GM12878 (cell line): ENCODE data around the gene TOMM20. TPM values are rescaled to one million over a fixed set of nuclear protein-coding genes. Genes with fewer than 3 reads are reported as not detected.

Experiments used
- ATAC-seq: fragments of 200-7000 bp; cut with Tn5 transposase; 3 replicates; pipeline ENCODE4 v1.9.1; 2020; ENCODE audit warnings: mild to moderate bottlenecking, moderate library complexity
- BruUV-seq: library from RNA; stranded (reverse); fragments of 400-500 nt; replicated peaks from 2 replicates; lab custom pipeline; 2021; lab: Mats Ljungman, UMichigan
- CTCF ChIA-PET: fragments of 300-600 bp; sonication (Branson Sonifier 250); formaldehyde crosslinking; extraction: SDS; loops from one replicate; lab custom pipeline; 2021; ENCODE audit warnings: inconsistent platforms; lab: Yijun Ruan, JAX
- POLR2A ChIA-PET: fragments of 350-600 bp; formaldehyde crosslinking; extraction: SDS; loops from one replicate; lab custom pipeline; 2021; ENCODE audit warnings: inconsistent platforms; lab: Charles Lee
- RAD21 ChIA-PET: fragments of 300-600 bp; sonication (Branson Sonifier 250); formaldehyde crosslinking; loops from one replicate; lab custom pipeline; 2023; ENCODE audit warnings: antibody characterized with exemption; ENCODE audit not compliant: unreplicated experiment; lab: Charles Lee
- SMC1A ChIA-PET: fragments of 300-600 bp; sonication (Branson Sonifier 250); formaldehyde crosslinking; loops from one replicate; lab custom pipeline; 2023; ENCODE audit not compliant: unreplicated experiment, uncharacterized antibody; lab: Charles Lee
- DNase-seq: peaks from one replicate; pipeline ENCODE4 v3.0.0-alpha.2; 2011; ENCODE audit warnings: low read depth, low spot score
- FAIRE-seq: peaks from 3 replicates; lab custom pipeline; 2011; peaks lifted over from hg19 to GRCh38; lab: Jason Lieb, UNC
- H2AFZ ChIP-seq: 2 replicates; pipeline ENCODE4 v1.6.0; 2011; ENCODE audit warnings: low read depth, low read length, control low read depth; ENCODE audit not compliant: control insufficient read depth
- H3K27ac ChIP-seq: 2 replicates; pipeline ENCODE4 v1.5.1; 2011; ENCODE audit warnings: control low read depth; ENCODE audit not compliant: control insufficient read depth, insufficient read depth
- H3K27me3 ChIP-seq, 2 experiments: replicated peaks in 1 of 2; 2 replicates each; pipeline versions ENCODE4 v1.6.0 to v1.6.1; 2011; ENCODE audit warnings: low read length in 1 of 2; ENCODE audit not compliant: control insufficient read depth in 2 of 2, insufficient read depth in 2 of 2
- H3K36me3 ChIP-seq, 2 experiments: 2 replicates each; pipeline ENCODE4 v1.5.1; 2011; ENCODE audit warnings: low read length in 1 of 2; ENCODE audit not compliant: control insufficient read depth in 2 of 2, insufficient read depth in 2 of 2
- H3K4me1 ChIP-seq: 2 replicates; pipeline ENCODE4 v1.6.1; 2011; ENCODE audit warnings: mild to moderate bottlenecking, low read length, moderate library complexity, mixed read lengths; ENCODE audit not compliant: control insufficient read depth, insufficient read depth
- H3K4me2 ChIP-seq: 2 replicates; pipeline ENCODE4 v1.6.0; 2011; ENCODE audit warnings: control low read depth; ENCODE audit not compliant: control insufficient read depth, insufficient read depth
- H3K4me3 ChIP-seq: fragments of 200-600 bp; sonication (generic); 2 replicates; pipeline ENCODE4 v1.5.1; 2016
- H3K79me2 ChIP-seq: 2 replicates; pipeline ENCODE4 v1.6.0; 2011; ENCODE audit warnings: low read length; ENCODE audit not compliant: control insufficient read depth, insufficient read depth
- H3K9ac ChIP-seq: 2 replicates; pipeline ENCODE4 v1.8.0; 2011; ENCODE audit warnings: low read length, control low read depth, mixed read lengths; ENCODE audit not compliant: control insufficient read depth, insufficient read depth
- H3K9me3 ChIP-seq: replicated peaks from 3 replicates; pipeline ENCODE4 v1.5.1; 2011; ENCODE audit warnings: mild to moderate bottlenecking, low read length; ENCODE audit not compliant: control insufficient read depth, insufficient read depth
- H4K20me1 ChIP-seq: 2 replicates; pipeline ENCODE4 v1.6.0; 2011; ENCODE audit not compliant: control insufficient read depth, insufficient read depth
- ATF2 ChIP-seq: IDR thresholded peaks from 2 replicates; pipeline ENCODE4 v1.6.1; 2012; ENCODE audit warnings: low read length, inconsistent platforms
- BACH1 ChIP-seq: fragments of 450-650 bp; IDR thresholded peaks from 2 replicates; pipeline ENCODE4 v1.6.1; 2017; ENCODE audit warnings: mild to moderate bottlenecking, borderline replicate concordance
- CEBPB ChIP-seq, 2 experiments: fragments of 150-350 bp in 1 of 2; IDR thresholded peaks; 2 replicates each; pipeline ENCODE4 v1.6.1; 2012 to 2014; ENCODE audit warnings: low read depth in 2 of 2, low read length in 2 of 2, borderline replicate concordance in 1 of 2, inconsistent platforms in 1 of 2
- CHD1 ChIP-seq: IDR thresholded peaks from 2 replicates; pipeline ENCODE4 v1.6.1; 2012; ENCODE audit warnings: low read depth, low read length, improper control_type of control experiment
- CREB1 ChIP-seq: IDR thresholded peaks from 2 replicates; pipeline ENCODE4 v1.6.1; 2012; ENCODE audit warnings: low read depth, mild to moderate bottlenecking, inconsistent platforms
- EED ChIP-seq: sonication (generic); IDR thresholded peaks from 2 replicates; pipeline ENCODE4 v1.6.1; 2016; ENCODE audit warnings: antibody characterized with exemption, low read depth
- GABPA ChIP-seq: IDR thresholded peaks from 2 replicates; pipeline ENCODE4 v1.6.1; 2014; ENCODE audit warnings: antibody characterized with exemption, low read depth, mild to moderate bottlenecking, inconsistent platforms
- MEF2B ChIP-seq: fragments of 450-650 bp; IDR thresholded peaks from 2 replicates; pipeline ENCODE4 v1.6.1; 2018; ENCODE audit warnings: mild to moderate bottlenecking, moderate library complexity; ENCODE audit not compliant: partially characterized antibody, poor library complexity, severe bottlenecking
- MYC ChIP-seq: IDR thresholded peaks from 2 replicates; pipeline ENCODE4 v1.6.1; 2011; ENCODE audit warnings: mild to moderate bottlenecking, low read length, moderate library complexity, inconsistent platforms; ENCODE audit not compliant: insufficient read depth, insufficient replicate concordance, insufficient read length, severe bottlenecking
- NFIC ChIP-seq: IDR thresholded peaks from 2 replicates; pipeline ENCODE4 v1.6.1; 2012; ENCODE audit warnings: low read depth, mild to moderate bottlenecking, inconsistent platforms, low read length, moderate library complexity
- NR2C2 ChIP-seq: IDR thresholded peaks from 2 replicates; pipeline ENCODE4 v1.6.1; 2011; ENCODE audit warnings: borderline replicate concordance, low read depth; ENCODE audit not compliant: control insufficient read depth, insufficient read length
- NR2F1 ChIP-seq: fragments of 450-650 bp; conservative IDR thresholded peaks from 2 replicates; pipeline ENCODE4 v1.6.1; 2017; ENCODE audit warnings: mild to moderate bottlenecking
- NRF1 ChIP-seq: conservative IDR thresholded peaks from 2 replicates; pipeline ENCODE4 v1.6.1; 2011; ENCODE audit warnings: mild to moderate bottlenecking, low read depth, low read length, improper control_type of control experiment
- PAX8 ChIP-seq: fragments of 450-650 bp; IDR thresholded peaks from 2 replicates; pipeline ENCODE4 v1.6.1; 2017; ENCODE audit warnings: mild to moderate bottlenecking, moderate library complexity
- POU2F2 ChIP-seq: IDR thresholded peaks from 3 replicates; pipeline ENCODE4 v1.6.1; 2011; ENCODE audit warnings: low read depth, mild to moderate bottlenecking, low read length, borderline replicate concordance
- RAD21 ChIP-seq: IDR thresholded peaks from 2 replicates; pipeline ENCODE4 v1.6.1; 2011; ENCODE audit warnings: mild to moderate bottlenecking, low read depth, low read length, moderate library complexity; ENCODE audit not compliant: insufficient read depth
- SMARCA5 ChIP-seq: fragments of 450-650 bp; IDR thresholded peaks from 2 replicates; pipeline ENCODE4 v1.6.1; 2017; ENCODE audit warnings: mild to moderate bottlenecking
- SREBF2 ChIP-seq: IDR thresholded peaks from 2 replicates; pipeline ENCODE4 v1.6.1; 2012; ENCODE audit warnings: mild to moderate bottlenecking, low read length
- STAT3 ChIP-seq: IDR thresholded peaks from 2 replicates; pipeline ENCODE4 v1.6.1; 2011; ENCODE audit warnings: low read depth, low read length, improper control_type of control experiment
- TAF1 ChIP-seq: IDR thresholded peaks from 2 replicates; pipeline ENCODE4 v1.6.1; 2011; ENCODE audit warnings: mild to moderate bottlenecking, low read depth, low read length, borderline replicate concordance
- TCF12 ChIP-seq: IDR thresholded peaks from 2 replicates; pipeline ENCODE4 v1.6.1; 2011; ENCODE audit warnings: low read depth, mild to moderate bottlenecking, low read length
- ZNF217 ChIP-seq: fragments of 450-650 bp; IDR thresholded peaks from 2 replicates; pipeline ENCODE4 v1.6.1; 2017; ENCODE audit warnings: antibody characterized with exemption, mild to moderate bottlenecking
- WGBS: methylation state at CpG from one replicate; pipeline ENCODE4 v1.1.6; 2016; ENCODE audit warnings: low lambda C conversion rate; ENCODE audit not compliant: insufficient replicate concordance, insufficient coverage; ENCODE audit errors: missing lambda C conversion rate; 5-methylcytosine and 5-hydroxymethylcytosine counted together
- in situ Hi-C: fragments of 300-500 bp; cut with MboI; formaldehyde crosslinking; loops from 9 replicates; pipeline ENCODE4 v1.14.3; 2018; ENCODE audit warnings: mixed read lengths
- intact Hi-C: fragments of 100-400 bp; cut with micrococcal nuclease; formaldehyde crosslinking; loops from one replicate; pipeline ENCODE4 v1.14.2; 2022; ENCODE audit not compliant: unreplicated experiment
- polyA plus RNA-seq, 11 experiments: library from polyadenylated mRNA; depleted of rRNA in 4 of 11; unstranded in 6 of 11; stranded (reverse) in 5 of 11; fragments of >200 nt; fragmentation: Nextera tagmentation in 4 of 11; fragmentation: Illumina TruSeq in 1 of 11; extraction: Ambion mirVana in 4 of 11; extraction: Trizol in 1 of 11; gene quantifications; 1 replicate in 1 of 11; 2 replicates in 10 of 11; pipeline versions ENCODE4 v1.2.1 to v1.2.3, GENCODE V29; 2011 to 2016; ENCODE audit warnings: inconsistent platforms in 2 of 11, missing spikeins in 2 of 11, low read depth in 1 of 11
- total RNA-seq, 4 experiments: library from RNA; depleted of rRNA in 3 of 4; stranded (reverse); fragments of >200 nt in 3 of 4; fragmentation: Illumina TruSeq in 1 of 4; extraction: Trizol in 1 of 4; gene quantifications; 2 replicates each; pipeline versions ENCODE4 v1.2.1 to v1.2.3, GENCODE V29; 2013 to 2021
- TF ChIP-seq, protein P1 (sequence below): fragments of 450-650 bp; IDR thresholded peaks from 2 replicates; pipeline ENCODE4 v1.6.1; 2018; ENCODE audit warnings: borderline replicate concordance, mild to moderate bottlenecking; ENCODE audit not compliant: partially characterized antibody

The TOMM20 gene
- total and polyA plus RNA-seq, 10 of the 15 experiments (the other 5 are each of a cell fraction or from before 2014, with no cell fraction given) = 39.8 to 138 (median 70.1) TPM

GRCh38 chr1:235100194-235100772 lies 28.4 kb downstream of the TOMM20 start:
- in situ Hi-C loops (loop anchor here (5.0 kb wide), 1 partner anchor 317 kb away; no protein-coding TSS in a partner anchor), intact Hi-C loops (no loop called here)
- Histone ChIP-seq H3K36me3 (no peaks in the 10 kb centered on the region), H3K4me3 (no peak overlapping the region), H3K9me3 (no peaks in the 10 kb centered on the region), H3K27ac (no peak overlapping the region), H3K4me1 (peaks cover 6% of the 10 kb centered on the region), H2AFZ (no peak overlapping the region), H3K4me2 (peak overlapping the region; percentile 10), H3K79me2 (no peaks in the 10 kb centered on the region), H3K9ac (no peak overlapping the region), H3K27me3 (no peaks in the 10 kb centered on the region), H4K20me1 (no peaks in the 10 kb centered on the region)
- ChIA-PET RAD21 (no interaction called here), CTCF (interaction anchor here (1.0 to 3.6 kb wide), 3 partner anchors 316 to 613 kb away, joined by 3 to 18 read pairs (median 4); partner anchors contain the start of gene B3GALNT2), SMC1A (no interaction called here), POLR2A (interaction anchor here (0.6 to 0.7 kb wide), 2 partner anchors 38 to 612 kb away, joined by 3 read pairs; no protein-coding TSS in a partner anchor)
- DNase-seq (peak; percentile 66), ATAC-seq (peak; percentile 64), FAIRE-seq (no peak)
- BruUV-seq = no TSS peak
- WGBS = 20% methylated on average over 13 of the region's 13 CpGs
- TF ChIP-seq NRF1 = peak; percentile 34
- TF ChIP-seq TCF12 = peak; percentile 96
- TF ChIP-seq CEBPB (IDR thresholded peaks at IDR 0.05; ENCODE audit: borderline replicate concordance in 1 of 2, low read depth in 2 of 2, low read length in 2 of 2) = no peak
- no peak for TF ChIP-seq GABPA
- no peak for TF ChIP-seq ZNF217
- TF ChIP-seq MYC = no peak
- peak; percentile 66 for TF ChIP-seq MEF2B
- TF ChIP-seq STAT3 = no peak
- no peak for TF ChIP-seq ATF2
- TF ChIP-seq PAX8 = no peak
- no peak for TF ChIP-seq RAD21
- TF ChIP-seq NR2C2 = no peak
- peak; percentile 93; the same call in 2 of the 3 replicates for TF ChIP-seq POU2F2
- no peak for TF ChIP-seq CREB1
- no peak for TF ChIP-seq EED
- peak; percentile 17; the same call in 1 of the 2 replicates for TF ChIP-seq BACH1
- no peak for TF ChIP-seq CHD1
- TF ChIP-seq SREBF2 = no peak
- TF ChIP-seq NR2F1 = peak; percentile 44
- TF ChIP-seq SMARCA5 = no peak
- TF ChIP-seq TAF1 = no peak
- TF ChIP-seq NFIC = 0 out of 2 replicates have a peak, but pooled peaks have one; percentile 25
- TF ChIP-seq, protein P1, sequence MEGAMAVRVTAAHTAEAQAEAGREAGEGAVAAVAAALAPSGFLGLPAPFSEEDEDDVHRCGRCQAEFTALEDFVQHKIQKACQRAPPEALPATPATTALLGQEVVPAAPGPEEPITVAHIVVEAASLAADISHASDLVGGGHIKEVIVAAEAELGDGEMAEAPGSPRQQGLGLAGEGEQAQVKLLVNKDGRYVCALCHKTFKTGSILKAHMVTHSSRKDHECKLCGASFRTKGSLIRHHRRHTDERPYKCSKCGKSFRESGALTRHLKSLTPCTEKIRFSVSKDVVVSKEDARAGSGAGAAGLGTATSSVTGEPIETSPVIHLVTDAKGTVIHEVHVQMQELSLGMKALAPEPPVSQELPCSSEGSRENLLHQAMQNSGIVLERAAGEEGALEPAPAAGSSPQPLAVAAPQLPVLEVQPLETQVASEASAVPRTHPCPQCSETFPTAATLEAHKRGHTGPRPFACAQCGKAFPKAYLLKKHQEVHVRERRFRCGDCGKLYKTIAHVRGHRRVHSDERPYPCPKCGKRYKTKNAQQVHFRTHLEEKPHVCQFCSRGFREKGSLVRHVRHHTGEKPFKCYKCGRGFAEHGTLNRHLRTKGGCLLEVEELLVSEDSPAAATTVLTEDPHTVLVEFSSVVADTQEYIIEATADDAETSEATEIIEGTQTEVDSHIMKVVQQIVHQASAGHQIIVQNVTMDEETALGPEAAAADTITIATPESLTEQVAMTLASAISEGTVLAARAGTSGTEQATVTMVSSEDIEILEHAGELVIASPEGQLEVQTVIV = no peak
